Endothelial cell of umbilical vein (primary cell): ENCODE data around the gene TMOD1. TPM values are rescaled to one million over a fixed set of nuclear protein-coding genes. Genes with fewer than 3 reads are reported as not detected.

Experiments used
- BruUV-seq: library from RNA; stranded (reverse); fragments of 400-500 nt; replicated peaks from 2 replicates; lab custom pipeline; 2021; lab: Mats Ljungman, UMichigan
- CTCF ChIA-PET: fragments of 300-600, 350-600 bp; sonication (Branson Sonifier 250); formaldehyde crosslinking; loops from one replicate; lab custom pipeline; 2021; ENCODE audit warnings: antibody characterized with exemption, inconsistent platforms; lab: Charles Lee
- POLR2A ChIA-PET: fragments of 300-600, 350-600 bp; sonication (Branson Sonifier 250); formaldehyde crosslinking; loops from one replicate; lab custom pipeline; 2021; ENCODE audit warnings: antibody characterized with exemption, inconsistent platforms; lab: Charles Lee
- DNase-seq: peaks from one replicate; pipeline ENCODE4 v3.0.0-alpha.2; 2011; ENCODE audit warnings: low read depth, low spot score
- FAIRE-seq: peaks from 2 replicates; lab custom pipeline; 2011; peaks lifted over from hg19 to GRCh38; lab: Jason Lieb, UNC
- H2AFZ ChIP-seq: 2 replicates; pipeline ENCODE4 v1.6.0; 2012; ENCODE audit warnings: low read depth, low read length, control low read depth, inconsistent platforms
- H3K27ac ChIP-seq: 2 replicates; pipeline ENCODE4 v1.5.1; 2011; ENCODE audit warnings: low read depth, mild to moderate bottlenecking, control low read depth, low read length, moderate library complexity; ENCODE audit not compliant: insufficient read depth
- H3K27me3 ChIP-seq, 2 experiments: 2 replicates each; pipeline versions ENCODE4 v1.6.0 to v1.6.1; 2011; ENCODE audit warnings: low read length in 2 of 2, mixed read lengths in 1 of 2; ENCODE audit not compliant: control insufficient read depth in 2 of 2, insufficient read depth in 2 of 2
- H3K36me3 ChIP-seq, 2 experiments: 2 replicates in 1 of 2; 3 replicates in 1 of 2; pipeline ENCODE4 v1.5.1; 2011; ENCODE audit warnings: low read length in 2 of 2, mild to moderate bottlenecking in 1 of 2, moderate library complexity in 1 of 2; ENCODE audit not compliant: control insufficient read depth in 2 of 2, insufficient read depth in 2 of 2; ENCODE audit errors: extremely low read depth in 1 of 2
- H3K4me1 ChIP-seq: 3 replicates; pipeline ENCODE4 v1.5.1; 2011; ENCODE audit warnings: mild to moderate bottlenecking, low read length; ENCODE audit not compliant: control insufficient read depth, insufficient read depth; ENCODE audit errors: extremely low read depth
- H3K4me2 ChIP-seq: 2 replicates; pipeline ENCODE4 v1.6.1; 2011; ENCODE audit warnings: low read length, control low read depth, mixed read lengths; ENCODE audit not compliant: insufficient read depth
- H3K4me3 ChIP-seq, 3 experiments: fragments of 200-600 bp in 1 of 3; sonication (generic), shearing (Covaris generic) in 1 of 3; replicated peaks in 1 of 3; 2 replicates each; pipeline ENCODE4 v1.5.1; 2011 to 2016; ENCODE audit warnings: control low read depth in 3 of 3, low read length in 3 of 3, mild to moderate bottlenecking in 2 of 3, inconsistent platforms in 1 of 3, low read depth in 1 of 3, moderate library complexity in 1 of 3; ENCODE audit not compliant: insufficient read depth in 1 of 3
- H3K79me2 ChIP-seq: 2 replicates; pipeline ENCODE4 v1.6.0; 2012; ENCODE audit warnings: low read length, inconsistent platforms; ENCODE audit not compliant: control insufficient read depth, insufficient read depth
- H3K9ac ChIP-seq: replicated peaks from 2 replicates; pipeline ENCODE3; 2011; ENCODE audit warnings: low read length, control low read depth; ENCODE audit not compliant: insufficient read depth; ENCODE audit errors: extremely low read depth
- H3K9me1 ChIP-seq: replicated peaks from 3 replicates; pipeline ENCODE4 v1.6.0; 2011; ENCODE audit warnings: mild to moderate bottlenecking, low read length; ENCODE audit not compliant: control insufficient read depth, insufficient read depth; ENCODE audit errors: extremely low read depth
- H3K9me3 ChIP-seq: replicated peaks from 2 replicates; pipeline ENCODE4 v1.5.1; 2012; ENCODE audit warnings: low read length, inconsistent platforms; ENCODE audit not compliant: control insufficient read depth, insufficient read depth
- H4K20me1 ChIP-seq: replicated peaks from 2 replicates; pipeline ENCODE3; 2011; ENCODE audit warnings: mild to moderate bottlenecking, low read length; ENCODE audit not compliant: control insufficient read depth, insufficient read depth; ENCODE audit errors: extremely low read depth
- EZH2 ChIP-seq: IDR thresholded peaks from 2 replicates; pipeline ENCODE4 v1.6.1; 2012; ENCODE audit warnings: borderline replicate concordance, low read depth, mild to moderate bottlenecking, moderate library complexity, low read length, inconsistent platforms; ENCODE audit not compliant: severe bottlenecking
- GATA2 ChIP-seq: IDR thresholded peaks from 2 replicates; pipeline ENCODE4 v1.7.0; 2011; ENCODE audit warnings: low read depth, mild to moderate bottlenecking, moderate library complexity, mixed read lengths, low read length; ENCODE audit not compliant: insufficient read length, insufficient read depth
- JUN ChIP-seq: IDR thresholded peaks from 2 replicates; pipeline ENCODE4 v1.6.1; 2011; ENCODE audit warnings: borderline replicate concordance, low read depth; ENCODE audit not compliant: insufficient read length, insufficient read depth
- POLR2A ChIP-seq: IDR thresholded peaks from 2 replicates; pipeline ENCODE4 v1.6.1; 2012; ENCODE audit warnings: low read depth, mild to moderate bottlenecking, control low read depth, low read length
- POLR2AphosphoS5 ChIP-seq: IDR thresholded peaks from 2 replicates; pipeline ENCODE4 v1.6.1; 2012; ENCODE audit warnings: low read depth, mild to moderate bottlenecking, control low read depth, low read length, moderate library complexity; ENCODE audit not compliant: insufficient read depth
- dilution Hi-C: fragments of 300-500 bp; cut with MboI; formaldehyde crosslinking; loops from one replicate; pipeline ENCODE4 v1.15.0; 2019; ENCODE audit warnings: low sequenced_read_pairs; ENCODE audit not compliant: extremely low pct_ligation_motif_present
- intact Hi-C: fragments of 100-400 bp; cut with micrococcal nuclease; formaldehyde crosslinking; loops from one replicate; pipeline ENCODE4 v1.10.0; 2022
- polyA plus RNA-seq, 4 experiments: library from polyadenylated mRNA; depleted of rRNA in 3 of 4; stranded (reverse) in 3 of 4; unstranded in 1 of 4; fragments of >200 nt; gene quantifications; 2 replicates each; pipeline versions ENCODE4 v1.2.1 to v1.2.3, GENCODE V29; 2011 to 2012; ENCODE audit warnings: missing spikeins in 1 of 4
- total RNA-seq: library from RNA; stranded (reverse); gene quantifications from 2 replicates; pipeline ENCODE4 v1.2.3, GENCODE V29; 2021
- TF ChIP-seq, protein P1 (sequence below): IDR thresholded peaks from 2 replicates; pipeline ENCODE4 v1.6.1; 2011; ENCODE audit not compliant: insufficient read depth, insufficient read length
- TF ChIP-seq, protein P2 (sequence below), 2 donors: IDR thresholded peaks; 1 replicate in 1 of 2; 2 replicates in 1 of 2; pipeline ENCODE4 v1.5.1; 2011; ENCODE audit warnings: low read length in 2 of 2, mild to moderate bottlenecking in 2 of 2, moderate library complexity in 2 of 2, control low read depth in 1 of 2, inconsistent platforms in 1 of 2, low read depth in 1 of 2; ENCODE audit not compliant: insufficient read depth in 1 of 2; ENCODE audit errors: extremely low read depth in 1 of 2

The TMOD1 gene
- total and polyA plus RNA-seq, 2 donors (not counting 3 experiments of a cell fraction or from before 2014, with no cell fraction given): 0.26 to 1.4 TPM

DNA sequence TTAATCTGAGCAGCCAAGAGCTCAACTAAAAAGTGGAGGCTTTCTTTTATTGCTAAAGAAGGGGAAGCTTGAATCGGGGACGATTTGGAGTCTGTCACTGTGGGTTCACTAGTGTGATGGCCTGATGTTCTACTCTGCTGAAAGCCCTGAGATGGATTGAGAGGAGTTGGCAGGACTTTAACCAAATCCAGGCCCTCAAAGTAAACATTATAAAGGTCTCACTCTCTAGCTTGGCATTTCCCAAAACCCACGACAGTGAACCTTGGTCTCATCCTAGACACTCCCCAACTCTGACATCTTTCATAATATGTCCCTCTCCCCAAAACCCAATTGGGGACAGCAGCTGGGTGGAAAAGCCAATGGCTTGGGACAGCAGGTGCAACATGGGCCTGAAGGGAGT, 32.7 kb downstream of the TMOD1 start:
- Histone ChIP-seq H3K79me2 (no peaks in the 10 kb centered on the region), H3K4me2 (no peak overlapping the region), H3K27me3 (peaks cover 4 to 16% of the 10 kb centered on the region in 2 experiments), H4K20me1 (no peaks in the 10 kb centered on the region), H3K27ac (no peak overlapping the region), H3K9me1 (no peaks in the 10 kb centered on the region), H3K9ac (no peak overlapping the region), H3K4me1 (no peaks in the 10 kb centered on the region), H3K4me3 (no peak overlapping the region), H2AFZ (no peak overlapping the region), H3K36me3 (no peaks in the 10 kb centered on the region), H3K9me3 (no peaks in the 10 kb centered on the region)
- dilution Hi-C loops: no loop called here
- intact Hi-C loops: no loop called here
- ChIA-PET POLR2A (no interaction called here), CTCF (interaction anchor here (0.8 to 3.6 kb wide), 3 partner anchors 8 to 64 kb away, joined by 3 to 13 read pairs (median 4); no protein-coding TSS in a partner anchor)
- BruUV-seq: no TSS peak
- no peak for TF ChIP-seq POLR2A
- TF ChIP-seq, protein P1, sequence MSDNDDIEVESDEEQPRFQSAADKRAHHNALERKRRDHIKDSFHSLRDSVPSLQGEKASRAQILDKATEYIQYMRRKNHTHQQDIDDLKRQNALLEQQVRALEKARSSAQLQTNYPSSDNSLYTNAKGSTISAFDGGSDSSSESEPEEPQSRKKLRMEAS: no peak
- TF ChIP-seq, protein P2, sequence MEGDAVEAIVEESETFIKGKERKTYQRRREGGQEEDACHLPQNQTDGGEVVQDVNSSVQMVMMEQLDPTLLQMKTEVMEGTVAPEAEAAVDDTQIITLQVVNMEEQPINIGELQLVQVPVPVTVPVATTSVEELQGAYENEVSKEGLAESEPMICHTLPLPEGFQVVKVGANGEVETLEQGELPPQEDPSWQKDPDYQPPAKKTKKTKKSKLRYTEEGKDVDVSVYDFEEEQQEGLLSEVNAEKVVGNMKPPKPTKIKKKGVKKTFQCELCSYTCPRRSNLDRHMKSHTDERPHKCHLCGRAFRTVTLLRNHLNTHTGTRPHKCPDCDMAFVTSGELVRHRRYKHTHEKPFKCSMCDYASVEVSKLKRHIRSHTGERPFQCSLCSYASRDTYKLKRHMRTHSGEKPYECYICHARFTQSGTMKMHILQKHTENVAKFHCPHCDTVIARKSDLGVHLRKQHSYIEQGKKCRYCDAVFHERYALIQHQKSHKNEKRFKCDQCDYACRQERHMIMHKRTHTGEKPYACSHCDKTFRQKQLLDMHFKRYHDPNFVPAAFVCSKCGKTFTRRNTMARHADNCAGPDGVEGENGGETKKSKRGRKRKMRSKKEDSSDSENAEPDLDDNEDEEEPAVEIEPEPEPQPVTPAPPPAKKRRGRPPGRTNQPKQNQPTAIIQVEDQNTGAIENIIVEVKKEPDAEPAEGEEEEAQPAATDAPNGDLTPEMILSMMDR (IDR thresholded peaks at IDR 0.05; ENCODE audit: extremely low read depth in 1 of 2, insufficient read depth in 1 of 2, low read depth in 1 of 2, low read length in 2 of 2): no peak
- no peak for TF ChIP-seq GATA2
- no peak for TF ChIP-seq EZH2
- no peak for TF ChIP-seq JUN
- no peak for TF ChIP-seq POLR2AphosphoS5
- FAIRE-seq (no peak), DNase-seq (no peak)
